Measurements from ENCODE around the gene ABHD16A. TPM values are rescaled to one million over a fixed set of nuclear protein-coding genes. Genes with fewer than 3 reads are reported as not detected.

The ABHD16A gene
- total and polyA plus RNA-seq, 2 of the 13 experiments (the other 11 are each of a cell fraction or from before 2014, with no cell fraction given), result 43.5 to 45.4 TPM

DNA sequence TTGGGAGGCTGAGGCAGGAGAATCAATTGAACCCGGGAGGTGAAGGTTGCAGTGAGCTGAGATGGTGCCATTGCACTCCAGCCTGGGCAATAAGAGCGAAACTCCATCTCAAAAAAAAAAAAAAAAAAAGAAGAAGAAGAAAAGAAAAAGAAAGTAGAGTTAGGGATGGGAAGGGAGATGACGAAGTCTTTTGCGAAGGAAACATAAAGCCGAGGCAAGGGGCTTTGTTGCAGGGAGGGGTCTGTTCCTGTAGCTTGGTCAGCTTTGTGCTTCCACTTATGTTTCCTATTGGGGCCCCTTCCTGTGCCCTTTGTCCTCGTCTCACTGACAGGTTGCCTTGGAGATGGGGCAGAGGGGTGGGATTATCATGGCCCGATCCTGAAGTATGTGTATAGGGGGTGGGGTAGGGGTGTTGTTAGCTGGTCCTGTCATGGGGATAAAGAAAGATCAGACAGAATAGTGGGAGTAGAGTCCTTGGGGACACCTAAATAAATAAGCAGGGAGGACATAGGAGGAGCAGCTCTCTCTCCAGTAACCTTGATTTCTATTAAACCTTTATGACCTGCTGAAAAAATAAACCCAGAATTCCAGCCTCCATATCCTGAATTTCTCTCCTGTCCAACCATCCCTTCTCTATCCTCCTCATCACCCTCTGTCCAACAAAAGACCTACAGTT, 34.3 kb upstream of the ABHD16A start (continued):
- TF ChIP-seq, protein P1, sequence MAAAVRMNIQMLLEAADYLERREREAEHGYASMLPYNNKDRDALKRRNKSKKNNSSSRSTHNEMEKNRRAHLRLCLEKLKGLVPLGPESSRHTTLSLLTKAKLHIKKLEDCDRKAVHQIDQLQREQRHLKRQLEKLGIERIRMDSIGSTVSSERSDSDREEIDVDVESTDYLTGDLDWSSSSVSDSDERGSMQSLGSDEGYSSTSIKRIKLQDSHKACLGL (CRISPR knock-in tag; IDR thresholded peaks at IDR 0.05), result no peak
- no peak for TF ChIP-seq ZNF558 (CRISPR knock-in tag; IDR thresholded peaks at IDR 0.05; ENCODE audit: borderline replicate concordance)
- TF ChIP-seq, protein P2, sequence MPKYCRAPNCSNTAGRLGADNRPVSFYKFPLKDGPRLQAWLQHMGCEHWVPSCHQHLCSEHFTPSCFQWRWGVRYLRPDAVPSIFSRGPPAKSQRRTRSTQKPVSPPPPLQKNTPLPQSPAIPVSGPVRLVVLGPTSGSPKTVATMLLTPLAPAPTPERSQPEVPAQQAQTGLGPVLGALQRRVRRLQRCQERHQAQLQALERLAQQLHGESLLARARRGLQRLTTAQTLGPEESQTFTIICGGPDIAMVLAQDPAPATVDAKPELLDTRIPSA (CRISPR knock-in tag; IDR thresholded peaks at IDR 0.05; ENCODE audit: borderline replicate concordance), result no peak
- peak; percentile 83 for TF ChIP-seq TBX2 (CRISPR knock-in tag; IDR thresholded peaks at IDR 0.05; ENCODE audit: borderline replicate concordance)
- TF ChIP-seq, protein P3, sequence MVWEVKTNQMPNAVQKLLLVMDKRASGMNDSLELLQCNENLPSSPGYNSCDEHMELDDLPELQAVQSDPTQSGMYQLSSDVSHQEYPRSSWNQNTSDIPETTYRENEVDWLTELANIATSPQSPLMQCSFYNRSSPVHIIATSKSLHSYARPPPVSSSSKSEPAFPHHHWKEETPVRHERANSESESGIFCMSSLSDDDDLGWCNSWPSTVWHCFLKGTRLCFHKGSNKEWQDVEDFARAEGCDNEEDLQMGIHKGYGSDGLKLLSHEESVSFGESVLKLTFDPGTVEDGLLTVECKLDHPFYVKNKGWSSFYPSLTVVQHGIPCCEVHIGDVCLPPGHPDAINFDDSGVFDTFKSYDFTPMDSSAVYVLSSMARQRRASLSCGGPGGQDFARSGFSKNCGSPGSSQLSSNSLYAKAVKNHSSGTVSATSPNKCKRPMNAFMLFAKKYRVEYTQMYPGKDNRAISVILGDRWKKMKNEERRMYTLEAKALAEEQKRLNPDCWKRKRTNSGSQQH (CRISPR knock-in tag; IDR thresholded peaks at IDR 0.05; ENCODE audit: low read depth), result peak; percentile 77; the same call in 1 of the 2 replicates
- 0 out of 2 replicates have a peak, but pooled peaks have one; percentile 43 for TF ChIP-seq ZNF329 (CRISPR knock-in tag; IDR thresholded peaks at IDR 0.05; ENCODE audit: low read depth)
- no peak for TF ChIP-seq ZFP41 (CRISPR knock-in tag; IDR thresholded peaks at IDR 0.05; ENCODE audit: borderline replicate concordance)
- TF ChIP-seq FOXP1 (IDR thresholded peaks at IDR 0.05), result peak; percentile 47; the same call in 1 of the 2 replicates
- peak; percentile 83 for TF ChIP-seq FOXP1 (CRISPR knock-in tag; IDR thresholded peaks at IDR 0.05)
- no peak for TF ChIP-seq NR3C1 (CRISPR knock-in tag; IDR thresholded peaks at IDR 0.05)
- TF ChIP-seq, protein P4, sequence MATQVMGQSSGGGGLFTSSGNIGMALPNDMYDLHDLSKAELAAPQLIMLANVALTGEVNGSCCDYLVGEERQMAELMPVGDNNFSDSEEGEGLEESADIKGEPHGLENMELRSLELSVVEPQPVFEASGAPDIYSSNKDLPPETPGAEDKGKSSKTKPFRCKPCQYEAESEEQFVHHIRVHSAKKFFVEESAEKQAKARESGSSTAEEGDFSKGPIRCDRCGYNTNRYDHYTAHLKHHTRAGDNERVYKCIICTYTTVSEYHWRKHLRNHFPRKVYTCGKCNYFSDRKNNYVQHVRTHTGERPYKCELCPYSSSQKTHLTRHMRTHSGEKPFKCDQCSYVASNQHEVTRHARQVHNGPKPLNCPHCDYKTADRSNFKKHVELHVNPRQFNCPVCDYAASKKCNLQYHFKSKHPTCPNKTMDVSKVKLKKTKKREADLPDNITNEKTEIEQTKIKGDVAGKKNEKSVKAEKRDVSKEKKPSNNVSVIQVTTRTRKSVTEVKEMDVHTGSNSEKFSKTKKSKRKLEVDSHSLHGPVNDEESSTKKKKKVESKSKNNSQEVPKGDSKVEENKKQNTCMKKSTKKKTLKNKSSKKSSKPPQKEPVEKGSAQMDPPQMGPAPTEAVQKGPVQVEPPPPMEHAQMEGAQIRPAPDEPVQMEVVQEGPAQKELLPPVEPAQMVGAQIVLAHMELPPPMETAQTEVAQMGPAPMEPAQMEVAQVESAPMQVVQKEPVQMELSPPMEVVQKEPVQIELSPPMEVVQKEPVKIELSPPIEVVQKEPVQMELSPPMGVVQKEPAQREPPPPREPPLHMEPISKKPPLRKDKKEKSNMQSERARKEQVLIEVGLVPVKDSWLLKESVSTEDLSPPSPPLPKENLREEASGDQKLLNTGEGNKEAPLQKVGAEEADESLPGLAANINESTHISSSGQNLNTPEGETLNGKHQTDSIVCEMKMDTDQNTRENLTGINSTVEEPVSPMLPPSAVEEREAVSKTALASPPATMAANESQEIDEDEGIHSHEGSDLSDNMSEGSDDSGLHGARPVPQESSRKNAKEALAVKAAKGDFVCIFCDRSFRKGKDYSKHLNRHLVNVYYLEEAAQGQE (IDR thresholded peaks at IDR 0.05; ENCODE audit: borderline replicate concordance in 1 of 2, low read depth in 1 of 2, low read length in 2 of 2), result peak in 1 of 2 experiments; percentile 74; a peak in 2 of 4 replicates
- no peak for TF ChIP-seq ATAD3A (CRISPR knock-in tag; IDR thresholded peaks at IDR 0.05)
- TF ChIP-seq WIZ (CRISPR knock-in tag; IDR thresholded peaks at IDR 0.05), result no peak
- no peak for TF ChIP-seq KDM3A (CRISPR knock-in tag; IDR thresholded peaks at IDR 0.05; ENCODE audit: low read depth)
- TF ChIP-seq, protein P5, sequence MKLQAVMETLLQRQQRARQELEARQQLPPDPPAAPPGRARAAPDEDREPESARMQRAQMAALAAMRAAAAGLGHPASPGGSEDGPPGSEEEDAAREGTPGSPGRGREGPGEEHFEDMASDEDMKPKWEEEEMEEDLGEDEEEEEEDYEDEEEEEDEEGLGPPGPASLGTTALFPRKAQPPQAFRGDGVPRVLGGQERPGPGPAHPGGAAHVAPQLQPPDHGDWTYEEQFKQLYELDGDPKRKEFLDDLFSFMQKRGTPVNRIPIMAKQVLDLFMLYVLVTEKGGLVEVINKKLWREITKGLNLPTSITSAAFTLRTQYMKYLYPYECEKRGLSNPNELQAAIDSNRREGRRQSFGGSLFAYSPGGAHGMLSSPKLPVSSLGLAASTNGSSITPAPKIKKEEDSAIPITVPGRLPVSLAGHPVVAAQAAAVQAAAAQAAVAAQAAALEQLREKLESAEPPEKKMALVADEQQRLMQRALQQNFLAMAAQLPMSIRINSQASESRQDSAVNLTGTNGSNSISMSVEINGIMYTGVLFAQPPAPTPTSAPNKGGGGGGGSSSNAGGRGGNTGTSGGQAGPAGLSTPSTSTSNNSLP (IDR thresholded peaks at IDR 0.05; ENCODE audit: low read depth, low read length), result peak; percentile 86
- TF ChIP-seq, protein P6, sequence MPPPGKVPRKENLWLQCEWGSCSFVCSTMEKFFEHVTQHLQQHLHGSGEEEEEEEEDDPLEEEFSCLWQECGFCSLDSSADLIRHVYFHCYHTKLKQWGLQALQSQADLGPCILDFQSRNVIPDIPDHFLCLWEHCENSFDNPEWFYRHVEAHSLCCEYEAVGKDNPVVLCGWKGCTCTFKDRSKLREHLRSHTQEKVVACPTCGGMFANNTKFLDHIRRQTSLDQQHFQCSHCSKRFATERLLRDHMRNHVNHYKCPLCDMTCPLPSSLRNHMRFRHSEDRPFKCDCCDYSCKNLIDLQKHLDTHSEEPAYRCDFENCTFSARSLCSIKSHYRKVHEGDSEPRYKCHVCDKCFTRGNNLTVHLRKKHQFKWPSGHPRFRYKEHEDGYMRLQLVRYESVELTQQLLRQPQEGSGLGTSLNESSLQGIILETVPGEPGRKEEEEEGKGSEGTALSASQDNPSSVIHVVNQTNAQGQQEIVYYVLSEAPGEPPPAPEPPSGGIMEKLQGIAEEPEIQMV (CRISPR knock-in tag; IDR thresholded peaks at IDR 0.05; ENCODE audit: low read depth), result no peak
- TF ChIP-seq, protein P7, sequence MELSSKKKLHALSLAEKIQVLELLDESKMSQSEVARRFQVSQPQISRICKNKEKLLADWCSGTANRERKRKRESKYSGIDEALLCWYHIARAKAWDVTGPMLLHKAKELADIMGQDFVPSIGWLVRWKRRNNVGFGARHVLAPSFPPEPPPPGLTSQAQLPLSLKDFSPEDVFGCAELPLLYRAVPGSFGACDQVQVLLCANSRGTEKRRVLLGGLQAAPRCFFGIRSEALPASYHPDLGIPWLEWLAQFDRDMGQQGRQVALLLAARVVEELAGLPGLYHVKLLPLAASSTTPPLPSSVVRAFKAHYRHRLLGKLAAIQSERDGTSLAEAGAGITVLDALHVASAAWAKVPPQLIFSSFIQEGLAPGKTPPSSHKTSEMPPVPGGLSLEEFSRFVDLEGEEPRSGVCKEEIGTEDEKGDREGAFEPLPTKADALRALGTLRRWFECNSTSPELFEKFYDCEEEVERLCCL (CRISPR knock-in tag; IDR thresholded peaks at IDR 0.05; ENCODE audit: borderline replicate concordance), result no peak
- no peak; the same call in 1 of the 2 replicates for TF ChIP-seq ZNF703 (CRISPR knock-in tag; IDR thresholded peaks at IDR 0.05; ENCODE audit: borderline replicate concordance)
